CD4-positive, alpha-beta T cell (primary cell): ENCODE measurements around the gene MYO1B. TPM values are rescaled to one million over a fixed set of nuclear protein-coding genes. Genes with fewer than 3 reads are reported as not detected.

Experiments
- ATAC-seq: fragments of 200-7000 bp; cut with Tn5 transposase; one replicate; pipeline ENCODE4 v1.10.0; 2022; ENCODE audit warnings: mild to moderate bottlenecking; ENCODE audit not compliant: poor library complexity
- CTCF ChIA-PET: fragments of 350-600 bp; sonication (Branson Sonifier 250); formaldehyde crosslinking; loops from one replicate; lab custom pipeline; 2021; ENCODE audit warnings: antibody characterized with exemption, inconsistent platforms; lab: Charles Lee
- POLR2A ChIA-PET: fragments of 350-600 bp; sonication (Branson Sonifier 250); formaldehyde crosslinking; loops from one replicate; lab custom pipeline; 2021; ENCODE audit warnings: antibody characterized with exemption, inconsistent platforms; lab: Charles Lee
- DNase-seq, 14 experiments: peaks; one replicate each; pipeline ENCODE4 v3.0.0-alpha.2; 2013 to 2020; ENCODE audit warnings: mixed read lengths in 2 of 14
- H3K27ac ChIP-seq, 2 donors: one replicate each; pipeline versions ENCODE4 v1.5.1 to v1.7.0; 2013; ENCODE audit warnings: low read length in 2 of 2, low read depth in 1 of 2, mild to moderate bottlenecking in 1 of 2
- H3K27me3 ChIP-seq, 2 experiments: 1 replicate in 1 of 2; 2 replicates in 1 of 2; pipeline versions ENCODE4 v1.6.1 to v1.7.0; 2013; ENCODE audit warnings: low read length in 2 of 2, control low read depth in 1 of 2, mild to moderate bottlenecking in 1 of 2, moderate library complexity in 1 of 2; ENCODE audit not compliant: insufficient read depth in 2 of 2, control insufficient read depth in 1 of 2
- H3K36me3 ChIP-seq: one replicate; pipeline ENCODE4 v1.6.1; 2013; ENCODE audit warnings: low read length, control low read depth; ENCODE audit not compliant: insufficient read depth
- H3K4me1 ChIP-seq: one replicate; pipeline ENCODE4 v1.6.1; 2013; ENCODE audit warnings: low read length, control low read depth; ENCODE audit not compliant: insufficient read depth
- H3K4me3 ChIP-seq: one replicate; pipeline ENCODE4 v1.5.1; 2013; ENCODE audit warnings: mild to moderate bottlenecking, low read length, moderate library complexity
- H3K9me3 ChIP-seq, 2 experiments: 1 replicate in 1 of 2; 2 replicates in 1 of 2; pipeline versions ENCODE4 v1.6.1 to v1.7.0; 2013; ENCODE audit warnings: low read length in 2 of 2, mild to moderate bottlenecking in 2 of 2, control low read depth in 1 of 2, moderate library complexity in 1 of 2; ENCODE audit not compliant: control insufficient read depth in 1 of 2, insufficient read depth in 1 of 2
- H3K27ac Mint-ChIP-seq: one replicate; pipeline ENCODE4 v1.8.0; 2020; ENCODE audit warnings: mixed read lengths
- H3K27me3 Mint-ChIP-seq: one replicate; pipeline ENCODE4 v1.8.0; 2021; ENCODE audit warnings: mixed read lengths
- H3K36me3 Mint-ChIP-seq: one replicate; pipeline ENCODE4 v1.8.0; 2021; ENCODE audit warnings: low read depth, mixed read lengths
- H3K4me1 Mint-ChIP-seq: one replicate; pipeline ENCODE4 v1.8.0; 2021; ENCODE audit warnings: low read depth, mixed read lengths
- H3K4me3 Mint-ChIP-seq: one replicate; pipeline ENCODE4 v1.8.0; 2020; ENCODE audit warnings: mild to moderate bottlenecking, mixed read lengths
- H3K9me3 Mint-ChIP-seq: one replicate; pipeline ENCODE4 v1.8.0; 2020; ENCODE audit warnings: mixed read lengths
- intact Hi-C, 2 experiments: fragments of 100-400 bp; cut with DNase I in 1 of 2; cut with micrococcal nuclease in 1 of 2; formaldehyde crosslinking; loops; one replicate each; pipeline versions ENCODE4 v1.15.1 to v1.9.0; 2023 to 2025; cut with DNase I, micrococcal nuclease
- total RNA-seq, 174 experiments: library from RNA in 2 of 174; stranded (reverse) in 2 of 174; gene quantifications; one replicate each; pipeline ENCODE4 v1.2.3 and lab custom pipeline; 2021 to 2026
- TF ChIP-seq, protein P1 (sequence below): fragments of 200-600 bp; IDR thresholded peaks from one replicate; pipeline ENCODE4 v1.8.0; 2022; ENCODE audit warnings: antibody characterized with exemption, mild to moderate bottlenecking

The MYO1B gene
- total RNA-seq, 2 experiments from 2014 or later = 0.98 to 1.3 TPM

DNA sequence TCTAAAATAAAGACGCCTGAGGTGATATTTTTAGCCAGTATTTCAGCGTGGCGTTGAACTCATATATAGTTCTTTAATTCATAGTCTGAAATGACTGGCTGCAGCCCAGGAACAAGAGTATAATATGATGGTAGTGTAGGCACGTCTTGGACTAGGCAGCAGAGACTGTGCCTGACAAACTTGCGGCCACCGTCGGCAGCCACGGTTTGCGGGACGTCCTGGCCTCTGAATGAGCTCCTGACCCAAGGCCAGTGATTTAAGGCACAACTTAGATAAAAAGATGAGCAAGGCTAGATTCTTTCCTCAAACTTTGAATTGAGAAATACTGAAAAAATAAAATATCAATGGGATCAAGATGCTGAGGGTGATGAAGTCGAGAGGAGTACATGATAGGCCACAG, 40.0 kb downstream of the MYO1B start:
- ChIA-PET CTCF (no interaction called here), POLR2A (no interaction called here)
- Mint-ChIP-seq H3K27me3 (no peaks in the 10 kb centered on the region), H3K27ac (no peak overlapping the region), H3K36me3 (no peaks in the 10 kb centered on the region), H3K4me3 (no peak overlapping the region), H3K9me3 (no peaks in the 10 kb centered on the region), H3K4me1 (no peaks in the 10 kb centered on the region)
- H3K27me3 ChIP-seq = no peaks in the 10 kb centered on the region
- no peaks in the 10 kb centered on the region for H3K36me3 ChIP-seq
- H3K4me3 ChIP-seq = no peak overlapping the region
- intact Hi-C loops = no loop called here
- ATAC-seq (no peak), DNase-seq (no peak)
- no peaks in the 10 kb centered on the region for H3K9me3 ChIP-seq
- H3K4me1 ChIP-seq = no peaks in the 10 kb centered on the region
- TF ChIP-seq, protein P1, sequence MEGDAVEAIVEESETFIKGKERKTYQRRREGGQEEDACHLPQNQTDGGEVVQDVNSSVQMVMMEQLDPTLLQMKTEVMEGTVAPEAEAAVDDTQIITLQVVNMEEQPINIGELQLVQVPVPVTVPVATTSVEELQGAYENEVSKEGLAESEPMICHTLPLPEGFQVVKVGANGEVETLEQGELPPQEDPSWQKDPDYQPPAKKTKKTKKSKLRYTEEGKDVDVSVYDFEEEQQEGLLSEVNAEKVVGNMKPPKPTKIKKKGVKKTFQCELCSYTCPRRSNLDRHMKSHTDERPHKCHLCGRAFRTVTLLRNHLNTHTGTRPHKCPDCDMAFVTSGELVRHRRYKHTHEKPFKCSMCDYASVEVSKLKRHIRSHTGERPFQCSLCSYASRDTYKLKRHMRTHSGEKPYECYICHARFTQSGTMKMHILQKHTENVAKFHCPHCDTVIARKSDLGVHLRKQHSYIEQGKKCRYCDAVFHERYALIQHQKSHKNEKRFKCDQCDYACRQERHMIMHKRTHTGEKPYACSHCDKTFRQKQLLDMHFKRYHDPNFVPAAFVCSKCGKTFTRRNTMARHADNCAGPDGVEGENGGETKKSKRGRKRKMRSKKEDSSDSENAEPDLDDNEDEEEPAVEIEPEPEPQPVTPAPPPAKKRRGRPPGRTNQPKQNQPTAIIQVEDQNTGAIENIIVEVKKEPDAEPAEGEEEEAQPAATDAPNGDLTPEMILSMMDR = no peak
- H3K27ac ChIP-seq = no peak overlapping the region

DNA sequence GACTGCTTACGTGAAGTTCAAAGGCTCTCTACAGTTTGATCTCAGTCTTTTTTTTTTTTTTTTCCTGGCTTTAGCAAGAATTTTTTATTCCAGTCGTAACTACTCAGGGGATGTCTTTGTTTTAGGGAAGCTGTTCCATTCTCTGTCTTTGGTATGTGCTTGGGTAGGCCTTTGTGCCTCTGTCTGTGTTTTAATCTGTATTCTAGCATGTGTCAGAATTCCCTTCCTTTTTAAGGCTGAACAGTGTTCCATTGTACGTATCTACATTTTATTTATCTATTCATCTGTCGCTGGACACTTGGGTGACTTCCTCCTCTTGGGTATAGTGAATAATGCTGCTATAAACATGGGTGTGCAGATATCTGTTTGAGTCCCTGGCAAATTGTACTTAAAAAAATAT, 42.6 kb downstream of the MYO1B start:
- CTCF ChIA-PET = interaction anchor here (0.7 to 1.2 kb wide), 3 partner anchors 8 to 84 kb away, joined by 3 read pairs; no protein-coding TSS in a partner anchor
- Histone ChIP-seq H3K36me3 (no peaks in the 10 kb centered on the region), H3K27me3 (no peaks in the 10 kb centered on the region), H3K4me3 (no peak overlapping the region), H3K27ac (no peak overlapping the region), H3K4me1 (no peaks in the 10 kb centered on the region), H3K9me3 (no peaks in the 10 kb centered on the region)
- H3K27ac Mint-ChIP-seq = no peak overlapping the region
- POLR2A ChIA-PET = no interaction called here
- TF ChIP-seq, protein P1 = no peak
- no peaks in the 10 kb centered on the region for H3K36me3 Mint-ChIP-seq
- H3K9me3 Mint-ChIP-seq = no peaks in the 10 kb centered on the region
- H3K4me1 Mint-ChIP-seq = no peaks in the 10 kb centered on the region
- H3K27me3 Mint-ChIP-seq = no peaks in the 10 kb centered on the region
- DNase-seq (no peak), ATAC-seq (no peak)
- intact Hi-C loops = no loop called here
- no peak overlapping the region for H3K4me3 Mint-ChIP-seq

DNA sequence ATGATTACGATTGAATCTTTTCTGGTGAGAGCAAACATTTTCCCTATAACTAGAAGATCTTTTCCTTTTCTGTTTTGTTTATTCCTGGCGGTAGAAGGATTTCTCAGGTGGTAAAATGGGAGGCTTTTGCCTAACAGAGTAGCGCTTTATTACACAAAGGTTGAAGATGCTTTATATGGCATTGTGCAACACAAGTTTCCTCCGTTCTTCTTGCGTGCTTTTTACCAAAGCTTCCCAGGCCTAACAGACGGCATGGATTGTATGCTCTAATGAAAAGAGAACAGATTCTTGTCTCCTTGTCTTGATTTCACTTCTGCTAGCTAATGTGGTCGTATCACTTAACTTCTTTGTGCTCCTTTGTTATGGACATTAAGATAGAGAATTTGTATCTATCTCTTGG, 43.8 kb downstream of the MYO1B start:
- TF ChIP-seq, protein P1 = no peak
- Mint-ChIP-seq H3K27me3 (no peaks in the 10 kb centered on the region), H3K27ac (no peak overlapping the region), H3K36me3 (no peaks in the 10 kb centered on the region), H3K4me1 (no peaks in the 10 kb centered on the region), H3K4me3 (no peak overlapping the region), H3K9me3 (no peaks in the 10 kb centered on the region)
- ChIA-PET CTCF (no interaction called here), POLR2A (no interaction called here)
- H3K27ac ChIP-seq = no peak overlapping the region
- no peaks in the 10 kb centered on the region for H3K4me1 ChIP-seq
- DNase-seq (no peak), ATAC-seq (no peak)
- H3K27me3 ChIP-seq = no peaks in the 10 kb centered on the region
- no peaks in the 10 kb centered on the region for H3K36me3 ChIP-seq
- no peak overlapping the region for H3K4me3 ChIP-seq
- no peaks in the 10 kb centered on the region for H3K9me3 ChIP-seq
- intact Hi-C loops = no loop called here
